Measurements from ENCODE around the gene ZEB2. TPM values are rescaled to one million over a fixed set of nuclear protein-coding genes. Genes with fewer than 3 reads are reported as not detected.

ZEB2 gene
- total RNA-seq, 8 experiments from 2014 or later = 25.8 to 80.4 (median 52.3) TPM

- in situ Hi-C loops (cut with MboI; ENCODE audit: low pct_unique_long_range_greater_than_20kb in 2 of 9, low sequenced_read_pairs in 9 of 9, unreplicated experiment in 9 of 9) = no loop called here
- H3K4me1 ChIP-seq (replicated peaks in 1 of 2) = peaks cover 33 to 40% of the 10 kb centered on the region in 2 donors
- no peak overlapping the region for H3K4me3 ChIP-seq
- WGBS, 10 experiments = 60 to 100% (median 71%) methylated on average over 1 to 4 of the region's 4 CpGs; no CpG with 5 or more reads in 3 of the 10 experiments
- no peak overlapping the region for H3K27ac ChIP-seq
- ATAC-seq (replicated peaks in 6 of 8) = peak in 4 of 8 experiments; percentile 22 to 67 (median 28)
Measured at GRCh38 chr2:144426981-144427479, 92.9 kb downstream of the ZEB2 start.

- 33 to 100% (median 100%) methylated on average over 1 of the region's 1 CpG; no CpG with 5 or more reads in 1 of the 10 experiments for WGBS, 10 experiments
- in situ Hi-C loops (cut with MboI; ENCODE audit: low pct_unique_long_range_greater_than_20kb in 2 of 9, low sequenced_read_pairs in 9 of 9, unreplicated experiment in 9 of 9) = no loop called here
- H3K4me3 ChIP-seq = no peak overlapping the region
- no peak for ATAC-seq (replicated peaks in 6 of 8)
- no peak overlapping the region for H3K27ac ChIP-seq
- H3K4me1 ChIP-seq (replicated peaks in 1 of 2) = peaks cover 29 to 34% of the 10 kb centered on the region in 2 donors
Measured at GRCh38 chr2:144426355-144426754, 93.6 kb downstream of the ZEB2 start.

GRCh38 chr2:144424559-144425240 lies 95.2 kb downstream of the ZEB2 start:
- H3K4me3 ChIP-seq = no peak overlapping the region
- H3K27ac ChIP-seq = no peak overlapping the region
- ATAC-seq (replicated peaks in 6 of 8) = peak in 5 of 8 experiments; percentile 56 to 79 (median 59)

GRCh38 chr2:144421606-144422510 lies 98.1 kb downstream of the ZEB2 start:
- in situ Hi-C loops (cut with MboI; ENCODE audit: low pct_unique_long_range_greater_than_20kb in 2 of 9, low sequenced_read_pairs in 9 of 9, unreplicated experiment in 9 of 9) = no loop called here
- Histone ChIP-seq H3K4me3 (no peak overlapping the region), H3K4me1 (replicated peaks in 1 of 2) (peaks cover 12 to 15% of the 10 kb centered on the region in 2 donors), H3K27ac (no peak overlapping the region)
- 83 to 100% (median 100%) methylated on average over 1 of the region's 1 CpG; no CpG with 5 or more reads in 6 of the 10 experiments for WGBS, 10 experiments
- ATAC-seq (replicated peaks in 6 of 8) = no peak

More at GRCh38 chr2:144424559-144425240, 95.2 kb downstream of the ZEB2 start:
- in situ Hi-C loops (cut with MboI; ENCODE audit: low pct_unique_long_range_greater_than_20kb in 2 of 9, low sequenced_read_pairs in 9 of 9, unreplicated experiment in 9 of 9) = no loop called here
- WGBS, 10 experiments = 60 to 100% (median 96%) methylated on average over 1 to 4 of the region's 4 CpGs
- H3K4me1 ChIP-seq (replicated peaks in 1 of 2) = peaks cover 18 to 22% of the 10 kb centered on the region in 2 donors

- no peak overlapping the region for H3K27ac ChIP-seq
- no peak for ATAC-seq (replicated peaks in 6 of 8)
- WGBS, 10 experiments = 83 to 100% (median 92%) methylated on average over 1 to 3 of the region's 3 CpGs
- peaks cover 0 to 2% of the 10 kb centered on the region in 2 donors for H3K4me1 ChIP-seq (replicated peaks in 1 of 2)
- in situ Hi-C loops (cut with MboI; ENCODE audit: low pct_unique_long_range_greater_than_20kb in 2 of 9, low sequenced_read_pairs in 9 of 9, unreplicated experiment in 9 of 9) = no loop called here
- H3K4me3 ChIP-seq = no peak overlapping the region
Measured at GRCh38 chr2:144419218-144419617, 100.7 kb downstream of the ZEB2 start.

- 55 to 96% (median 89%) methylated on average over 2 to 4 of the region's 4 CpGs for WGBS, 10 experiments
- peak in 1 of 8 experiments; percentile 27 for ATAC-seq (replicated peaks in 6 of 8)
- H3K27ac ChIP-seq = no peak overlapping the region
- in situ Hi-C loops (cut with MboI; ENCODE audit: low pct_unique_long_range_greater_than_20kb in 2 of 9, low sequenced_read_pairs in 9 of 9, unreplicated experiment in 9 of 9) = no loop called here
- H3K4me1 ChIP-seq (replicated peaks in 1 of 2) = peaks cover 0 to 2% of the 10 kb centered on the region in 2 donors
- no peak overlapping the region for H3K4me3 ChIP-seq
Measured at GRCh38 chr2:144415386-144415785, 104.5 kb downstream of the ZEB2 start.

- peak; percentile 25 to 97 (median 89) for ATAC-seq (replicated peaks in 6 of 8)
- no peak overlapping the region for H3K4me3 ChIP-seq
- H3K4me1 ChIP-seq (replicated peaks in 1 of 2) = peaks cover 0 to 2% of the 10 kb centered on the region in 2 donors
- WGBS, 10 experiments = 80 to 100% (median 100%) methylated on average over 2 to 5 of the region's 5 CpGs; no CpG with 5 or more reads in 5 of the 10 experiments
- H3K27ac ChIP-seq = no peak overlapping the region
- in situ Hi-C loops (cut with MboI; ENCODE audit: low pct_unique_long_range_greater_than_20kb in 2 of 9, low sequenced_read_pairs in 9 of 9, unreplicated experiment in 9 of 9) = no loop called here
Measured at GRCh38 chr2:144414324-144414845, 105.5 kb downstream of the ZEB2 start.

GRCh38 chr2:144412709-144413108 lies 107.2 kb downstream of the ZEB2 start:
- Histone ChIP-seq H3K4me1 (replicated peaks in 1 of 2) (peaks cover 0 to 2% of the 10 kb centered on the region in 2 donors), H3K27ac (no peak overlapping the region), H3K4me3 (no peak overlapping the region)
- WGBS, 10 experiments = 58 to 100% (median 82%) methylated on average over 1 to 2 of the region's 2 CpGs; no CpG with 5 or more reads in 2 of the 10 experiments
- in situ Hi-C loops (cut with MboI; ENCODE audit: low pct_unique_long_range_greater_than_20kb in 2 of 9, low sequenced_read_pairs in 9 of 9, unreplicated experiment in 9 of 9) = no loop called here
- no peak for ATAC-seq (replicated peaks in 6 of 8)

GRCh38 chr2:144411473-144411872 lies 108.4 kb downstream of the ZEB2 start:
- Histone ChIP-seq H3K4me1 (replicated peaks in 1 of 2) (peaks cover 0 to 2% of the 10 kb centered on the region in 2 donors), H3K4me3 (no peak overlapping the region), H3K27ac (no peak overlapping the region)
- no peak for ATAC-seq (replicated peaks in 6 of 8)
- WGBS, 10 experiments = 42 to 96% (median 92%) methylated on average over 2 to 7 of the region's 7 CpGs; no CpG with 5 or more reads in 2 of the 10 experiments
- in situ Hi-C loops (cut with MboI; ENCODE audit: low pct_unique_long_range_greater_than_20kb in 2 of 9, low sequenced_read_pairs in 9 of 9, unreplicated experiment in 9 of 9) = no loop called here

GRCh38 chr2:144409241-144409640 lies 110.7 kb downstream of the ZEB2 start:
- in situ Hi-C loops (cut with MboI; ENCODE audit: low pct_unique_long_range_greater_than_20kb in 2 of 9, low sequenced_read_pairs in 9 of 9, unreplicated experiment in 9 of 9) = no loop called here
- no peak overlapping the region for H3K4me3 ChIP-seq
- H3K27ac ChIP-seq = no peak overlapping the region
- no peak for ATAC-seq (replicated peaks in 6 of 8)
- H3K4me1 ChIP-seq (replicated peaks in 1 of 2) = peaks cover 5 to 8% of the 10 kb centered on the region in 2 donors

- no peak overlapping the region for H3K27ac ChIP-seq
- ATAC-seq (replicated peaks in 6 of 8) = peak in 1 of 8 experiments; percentile 26
- in situ Hi-C loops (cut with MboI; ENCODE audit: low pct_unique_long_range_greater_than_20kb in 2 of 9, low sequenced_read_pairs in 9 of 9, unreplicated experiment in 9 of 9) = no loop called here
- no peak overlapping the region for H3K4me3 ChIP-seq
- peaks cover 8 to 20% of the 10 kb centered on the region in 2 donors for H3K4me1 ChIP-seq (replicated peaks in 1 of 2)
Measured at GRCh38 chr2:144407262-144407661, 112.7 kb downstream of the ZEB2 start.

GRCh38 chr2:144405982-144406788 lies 113.7 kb downstream of the ZEB2 start:
- WGBS, 10 experiments = 69 to 100% (median 94%) methylated on average over 1 to 5 of the region's 5 CpGs
- H3K4me1 ChIP-seq (replicated peaks in 1 of 2) = peaks cover 13 to 31% of the 10 kb centered on the region in 2 donors
- in situ Hi-C loops (cut with MboI; ENCODE audit: low pct_unique_long_range_greater_than_20kb in 2 of 9, low sequenced_read_pairs in 9 of 9, unreplicated experiment in 9 of 9) = no loop called here
- H3K4me3 ChIP-seq = no peak overlapping the region
- no peak overlapping the region for H3K27ac ChIP-seq
- ATAC-seq (replicated peaks in 6 of 8) = no peak

All from motor neuron (in vitro differentiated cells).